Nephron (organoid): ENCODE data around the gene PTDSS2.

Experiments
- H3K27ac Mint-ChIP-seq, 3 experiments: 2 replicates each; pipeline ENCODE4 v1.8.0; 2020; ENCODE audit warnings: mixed read lengths in 3 of 3, mild to moderate bottlenecking in 2 of 3, moderate library complexity in 1 of 3
- H3K27me3 Mint-ChIP-seq: 2 replicates; pipeline ENCODE4 v1.8.0; 2021; ENCODE audit warnings: low read depth, mild to moderate bottlenecking, moderate library complexity, mixed read lengths
- H3K36me3 Mint-ChIP-seq: 2 replicates; pipeline ENCODE4 v1.8.0; 2020; ENCODE audit warnings: low read depth, mixed read lengths
- H3K4me1 Mint-ChIP-seq: 2 replicates; pipeline ENCODE4 v1.8.0; 2020; ENCODE audit warnings: mixed read lengths
- H3K4me3 Mint-ChIP-seq, 3 experiments: 2 replicates each; pipeline ENCODE4 v1.8.0; 2020; ENCODE audit warnings: mild to moderate bottlenecking in 3 of 3, mixed read lengths in 3 of 3, moderate library complexity in 2 of 3
- H3K9me3 Mint-ChIP-seq: 2 replicates; pipeline ENCODE4 v1.8.0; 2020; ENCODE audit warnings: mixed read lengths
- CTCF ChIP-seq, 3 experiments: fragments of 200-600 bp; sonication (generic); IDR thresholded peaks; one replicate each; pipeline ENCODE4 v1.5.0; 2021; ENCODE audit warnings: antibody characterized with exemption in 3 of 3; ENCODE audit not compliant: unreplicated experiment in 3 of 3

PTDSS2 gene

GRCh38 chr11:413120-414081 lies 36.7 kb upstream of the PTDSS2 start:
- H3K36me3 Mint-ChIP-seq = no peaks in the 10 kb centered on the region
- no peak for TF ChIP-seq CTCF (IDR thresholded peaks at IDR 0.05; ENCODE audit: unreplicated experiment in 3 of 3)
- H3K27ac Mint-ChIP-seq = no peak overlapping the region
- peaks cover 5% of the 10 kb centered on the region for H3K4me1 Mint-ChIP-seq
- peak overlapping the region in 2 of 3 experiments; percentile 13 to 14 for H3K4me3 Mint-ChIP-seq
- H3K9me3 Mint-ChIP-seq = no peaks in the 10 kb centered on the region
- peaks cover 39% of the 10 kb centered on the region for H3K27me3 Mint-ChIP-seq

- TF ChIP-seq CTCF (IDR thresholded peaks at IDR 0.05; ENCODE audit: unreplicated experiment in 3 of 3) = no peak
- peaks cover 46% of the 10 kb centered on the region for H3K27me3 Mint-ChIP-seq
- no peak overlapping the region for H3K27ac Mint-ChIP-seq
- peak overlapping the region in 2 of 3 experiments; percentile 6 to 50 for H3K4me3 Mint-ChIP-seq
- H3K4me1 Mint-ChIP-seq = peaks cover 5% of the 10 kb centered on the region
- H3K9me3 Mint-ChIP-seq = no peaks in the 10 kb centered on the region
- H3K36me3 Mint-ChIP-seq = no peaks in the 10 kb centered on the region
Measured at GRCh38 chr11:414318-414857, 35.7 kb upstream of the PTDSS2 start.

- TF ChIP-seq CTCF (IDR thresholded peaks at IDR 0.05; ENCODE audit: unreplicated experiment in 3 of 3) = no peak
- Mint-ChIP-seq H3K27ac (no peak overlapping the region), H3K27me3 (peaks cover 50% of the 10 kb centered on the region), H3K4me3 (peak overlapping the region; percentile 49 to 70 (median 55)), H3K9me3 (no peaks in the 10 kb centered on the region), H3K4me1 (peaks cover 5% of the 10 kb centered on the region), H3K36me3 (no peaks in the 10 kb centered on the region)
Measured at GRCh38 chr11:415640-416041, 34.4 kb upstream of the PTDSS2 start.

- H3K9me3 Mint-ChIP-seq = no peaks in the 10 kb centered on the region
- TF ChIP-seq CTCF (IDR thresholded peaks at IDR 0.05; ENCODE audit: unreplicated experiment in 3 of 3) = no peak
- H3K27ac Mint-ChIP-seq = peak overlapping the region in 1 of 3 experiments; percentile 35
- H3K4me3 Mint-ChIP-seq = peak overlapping the region; percentile 49 to 70 (median 55)
- H3K4me1 Mint-ChIP-seq = peaks cover 5% of the 10 kb centered on the region
- H3K27me3 Mint-ChIP-seq = peaks cover 50% of the 10 kb centered on the region
- H3K36me3 Mint-ChIP-seq = no peaks in the 10 kb centered on the region
Measured at GRCh38 chr11:416051-416756, 33.9 kb upstream of the PTDSS2 start.

GRCh38 chr11:416757-417621 lies 33.1 kb upstream of the PTDSS2 start:
- TF ChIP-seq CTCF (IDR thresholded peaks at IDR 0.05; ENCODE audit: unreplicated experiment in 3 of 3) = no peak
- Mint-ChIP-seq H3K27ac (no peak overlapping the region), H3K27me3 (peaks cover 50% of the 10 kb centered on the region), H3K4me1 (peaks cover 5% of the 10 kb centered on the region), H3K9me3 (no peaks in the 10 kb centered on the region), H3K4me3 (peak overlapping the region in 1 of 3 experiments; percentile 35), H3K36me3 (no peaks in the 10 kb centered on the region)
